H9 (cell line): Measurements from ENCODE around the gene PID1. TPM values are rescaled to one million over a fixed set of nuclear protein-coding genes. Genes with fewer than 3 reads are reported as not detected.

ENCODE experiments used
- DNase-seq: peaks from one replicate; pipeline ENCODE4 v3.0.0-alpha.2; 2017
- H2AFZ ChIP-seq: one replicate; pipeline ENCODE4 v1.6.1; 2013; ENCODE audit warnings: mild to moderate bottlenecking, low read length, control low read depth, moderate library complexity
- H2AK5ac ChIP-seq: 2 replicates; pipeline ENCODE4 v1.6.1; 2013; ENCODE audit warnings: low read length, control low read depth, mixed read lengths; ENCODE audit not compliant: insufficient read length
- H2BK120ac ChIP-seq: one replicate; pipeline ENCODE4 v1.6.1; 2013; ENCODE audit warnings: low read depth, mild to moderate bottlenecking, low read length, control low read depth, inconsistent platforms; ENCODE audit not compliant: poor library complexity, severe bottlenecking
- H2BK12ac ChIP-seq: 2 replicates; pipeline ENCODE4 v1.6.1; 2013; ENCODE audit warnings: low read length, control low read depth, mixed read lengths, low read depth; ENCODE audit not compliant: insufficient read length
- H2BK15ac ChIP-seq: 2 replicates; pipeline ENCODE4 v1.6.1; 2013; ENCODE audit warnings: low read depth, low read length, control low read depth
- H2BK20ac ChIP-seq: one replicate; pipeline ENCODE4 v1.6.1; 2013; ENCODE audit warnings: low read depth, mild to moderate bottlenecking, low read length, control low read depth, inconsistent platforms; ENCODE audit not compliant: poor library complexity, severe bottlenecking
- H2BK5ac ChIP-seq: 2 replicates; pipeline ENCODE4 v1.6.1; 2013; ENCODE audit warnings: low read length, control low read depth, mixed read lengths; ENCODE audit not compliant: insufficient read length
- H3K14ac ChIP-seq: 2 replicates; pipeline ENCODE4 v1.6.1; 2013; ENCODE audit warnings: low read length, control low read depth; ENCODE audit not compliant: insufficient read depth
- H3K18ac ChIP-seq: 2 replicates; pipeline ENCODE4 v1.6.1; 2013; ENCODE audit warnings: low read depth, mild to moderate bottlenecking, mixed read lengths, low read length, control low read depth; ENCODE audit not compliant: insufficient read length
- H3K23ac ChIP-seq: 2 replicates; pipeline ENCODE4 v1.6.1; 2013; ENCODE audit warnings: low read length, control low read depth, mixed read lengths, low read depth; ENCODE audit not compliant: insufficient read length
- H3K23me2 ChIP-seq: 2 replicates; pipeline ENCODE4 v1.6.1; 2013; ENCODE audit warnings: low read depth, mild to moderate bottlenecking, mixed read lengths, low read length, control low read depth; ENCODE audit not compliant: insufficient read length, poor library complexity, severe bottlenecking
- H3K27ac ChIP-seq: 2 replicates; pipeline ENCODE4 v1.5.1; 2013; ENCODE audit warnings: low read length, control low read depth, mixed read lengths, low read depth; ENCODE audit not compliant: insufficient read length
- H3K27me3 ChIP-seq: 2 replicates; pipeline ENCODE4 v1.6.1; 2013; ENCODE audit warnings: low read length, control low read depth, inconsistent platforms; ENCODE audit not compliant: insufficient read depth
- H3K4ac ChIP-seq: 2 replicates; pipeline ENCODE4 v1.6.1; 2013; ENCODE audit warnings: low read depth, mild to moderate bottlenecking, control low read depth, inconsistent platforms, low read length, moderate library complexity
- H3K4me1 ChIP-seq: 2 replicates; pipeline ENCODE4 v1.6.1; 2013; ENCODE audit warnings: low read length, control low read depth, inconsistent platforms; ENCODE audit not compliant: insufficient read depth
- H3K4me2 ChIP-seq: 2 replicates; pipeline ENCODE4 v1.6.1; 2013; ENCODE audit warnings: low read length, control low read depth, mixed read lengths; ENCODE audit not compliant: insufficient read length, insufficient read depth
- H3K56ac ChIP-seq: 2 replicates; pipeline ENCODE4 v1.6.1; 2013; ENCODE audit warnings: low read depth, mild to moderate bottlenecking, mixed read lengths, low read length, control low read depth; ENCODE audit not compliant: insufficient read length
- H3K79me1 ChIP-seq: 2 replicates; pipeline ENCODE4 v1.6.1; 2013; ENCODE audit warnings: low read depth, mild to moderate bottlenecking, moderate library complexity, low read length, control low read depth, inconsistent platforms; ENCODE audit not compliant: insufficient read depth, poor library complexity, severe bottlenecking
- H3K79me2 ChIP-seq: 2 replicates; pipeline ENCODE4 v1.6.1; 2013; ENCODE audit warnings: low read length, control low read depth, inconsistent platforms; ENCODE audit not compliant: insufficient read depth
- H3K9ac ChIP-seq: 2 replicates; pipeline ENCODE4 v1.6.1; 2013; ENCODE audit warnings: low read length, control low read depth, mixed read lengths; ENCODE audit not compliant: insufficient read length; ENCODE audit errors: extremely low read depth
- H3K9me3 ChIP-seq: one replicate; pipeline ENCODE4 v1.6.1; 2013; ENCODE audit warnings: low read depth, low read length, inconsistent platforms; ENCODE audit not compliant: control insufficient read depth
- H3T11ph ChIP-seq: one replicate; pipeline ENCODE4 v1.6.1; 2013; ENCODE audit warnings: mild to moderate bottlenecking, low read length, control low read depth, inconsistent platforms
- H4K20me1 ChIP-seq: one replicate; pipeline ENCODE4 v1.6.1; 2013; ENCODE audit not compliant: control insufficient read depth, insufficient read length, insufficient read depth
- H4K5ac ChIP-seq: 2 replicates; pipeline ENCODE4 v1.6.1; 2013; ENCODE audit warnings: low read depth, mild to moderate bottlenecking, mixed read lengths, low read length, control low read depth; ENCODE audit not compliant: insufficient read length
- H4K8ac ChIP-seq: replicated peaks from 2 replicates; pipeline ENCODE4 v1.6.1; 2013; ENCODE audit warnings: low read length, control low read depth, mixed read lengths, low read depth; ENCODE audit not compliant: insufficient read length
- H4K91ac ChIP-seq: 2 replicates; pipeline ENCODE4 v1.6.1; 2013; ENCODE audit warnings: low read depth, mild to moderate bottlenecking, moderate library complexity, mixed read lengths, low read length, control low read depth; ENCODE audit not compliant: insufficient read length
- H3K27ac Mint-ChIP-seq, 3 experiments: 2 replicates in 2 of 3; 3 replicates in 1 of 3; pipeline ENCODE4 v1.8.0; 2020 to 2021; ENCODE audit warnings: mixed read lengths in 3 of 3, mild to moderate bottlenecking in 1 of 3, moderate library complexity in 1 of 3
- H3K27me3 Mint-ChIP-seq: 2 replicates; pipeline ENCODE4 v1.8.0; 2021; ENCODE audit warnings: low read depth, mild to moderate bottlenecking, moderate library complexity, mixed read lengths
- H3K36me3 Mint-ChIP-seq, 3 experiments: 2 replicates in 2 of 3; 3 replicates in 1 of 3; pipeline ENCODE4 v1.8.0; 2020 to 2021; ENCODE audit warnings: low read depth in 3 of 3, mixed read lengths in 3 of 3; ENCODE audit not compliant: insufficient read depth in 1 of 3
- H3K4me1 Mint-ChIP-seq, 2 experiments: 2 replicates each; pipeline ENCODE4 v1.8.0; 2020; ENCODE audit warnings: mixed read lengths in 2 of 2
- H3K4me3 Mint-ChIP-seq, 2 experiments: 2 replicates in 1 of 2; 3 replicates in 1 of 2; pipeline ENCODE4 v1.8.0; 2020 to 2021; ENCODE audit warnings: mild to moderate bottlenecking in 2 of 2, mixed read lengths in 2 of 2, moderate library complexity in 1 of 2
- H3K9me3 Mint-ChIP-seq, 2 experiments: 2 replicates in 1 of 2; 3 replicates in 1 of 2; pipeline ENCODE4 v1.8.0; 2020; ENCODE audit warnings: mild to moderate bottlenecking in 2 of 2, mixed read lengths in 2 of 2, moderate library complexity in 1 of 2
- CTCF ChIP-seq: fragments of 200-600 bp; sonication (generic); conservative IDR thresholded peaks from 3 replicates; pipeline ENCODE4 v1.8.0; 2021; ENCODE audit warnings: antibody characterized with exemption, mild to moderate bottlenecking
- WGBS: extraction: QIAGEN DNeasy Blood & Tissue Kit; methylation state at CpG from one replicate; pipeline ENCODE4 v1.1.7; 2013; ENCODE audit warnings: missing lambda C conversion rate, low lambda C conversion rate, mixed read lengths; ENCODE audit not compliant: insufficient read length; ENCODE audit errors: extremely low coverage; 5-methylcytosine and 5-hydroxymethylcytosine counted together
- total RNA-seq: library from RNA; stranded (reverse); gene quantifications from 2 replicates; pipeline ENCODE4 v1.2.1, GENCODE V29; 2021

PID1 gene
- total RNA-seq, 1 experiment from 2014 or later = 1.4 TPM

- Histone ChIP-seq H3K4me2 (no peak overlapping the region), H4K8ac (no peak overlapping the region), H4K91ac (no peak overlapping the region), H3K79me1 (no peaks in the 10 kb centered on the region), H4K5ac (no peak overlapping the region), H3K14ac (no peak overlapping the region), H2BK120ac (no peak overlapping the region), H2AFZ (no peak overlapping the region), H3K27me3 (no peaks in the 10 kb centered on the region), H2BK5ac (no peak overlapping the region), H2AK5ac (no peak overlapping the region), H3K18ac (no peak overlapping the region), H4K20me1 (no peaks in the 10 kb centered on the region), H3K9me3 (peaks cover 5% of the 10 kb centered on the region), H2BK15ac (no peak overlapping the region), H2BK20ac (no peak overlapping the region), H3K23me2 (no peaks in the 10 kb centered on the region), H3K27ac (no peak overlapping the region), H3K4ac (no peak overlapping the region), H3K23ac (no peak overlapping the region), H3K9ac (no peak overlapping the region), H3T11ph (no peak overlapping the region), H3K79me2 (no peaks in the 10 kb centered on the region), H2BK12ac (no peak overlapping the region), H3K56ac (no peak overlapping the region), H3K4me1 (no peaks in the 10 kb centered on the region)
- Mint-ChIP-seq H3K27me3 (no peaks in the 10 kb centered on the region), H3K9me3 (peaks cover 0 to 3% of the 10 kb centered on the region in 2 experiments; a peak in 1 of 5 replicates), H3K36me3 (no peaks in the 10 kb centered on the region; a peak in 1 of 7 replicates), H3K27ac (no peak overlapping the region), H3K4me3 (no peak overlapping the region), H3K4me1 (no peaks in the 10 kb centered on the region)
- no CpG with 5 or more reads among the region's 2 CpGs for WGBS
- no peak for DNase-seq
- no peak for TF ChIP-seq CTCF
Observed at GRCh38 chr2:229137066-229137465, 134.0 kb downstream of the PID1 start.
